Measurements from ENCODE around the gene INKA1. TPM values are rescaled to one million over a fixed set of nuclear protein-coding genes. Genes with fewer than 3 reads are reported as not detected.

Gene INKA1
- total and polyA plus RNA-seq, 3 experiments from 2014 or later = 1.1 to 1.7 (median 1.1) TPM

GRCh38 chr3:49794431-49794830, 8.6 kb upstream of the INKA1 start:
- CTCF ChIA-PET = no interaction called here
- no peak overlapping the region for H3K4me3 ChIP-seq (ENCODE audit: low read length)
- peaks cover 5% of the 10 kb centered on the region for H3K4me1 ChIP-seq (ENCODE audit: insufficient read depth, low read length)
- H3K27me3 ChIP-seq (ENCODE audit: insufficient read depth, low read length, poor library complexity, severe bottlenecking) = no peaks in the 10 kb centered on the region
- Mint-ChIP-seq H3K27ac (peak overlapping the region in 1 of 8 donors; percentile 54), H3K9me3 (no peaks in the 10 kb centered on the region), H3K4me1 (peaks cover 4 to 11% (median 8%) of the 10 kb centered on the region in 3 donors), H3K36me3 (no peaks in the 10 kb centered on the region), H3K4me3 (no peak overlapping the region), H3K27me3 (peaks cover 0 to 4% of the 10 kb centered on the region in 2 donors)
- no peaks in the 10 kb centered on the region for H3K36me3 ChIP-seq (ENCODE audit: insufficient read depth, low read length)
- POLR2A ChIA-PET = interaction anchor here (0.5 kb wide), 1 partner anchor 39 kb away, joined by 3 read pairs; no protein-coding TSS in a partner anchor
- H3K9me3 ChIP-seq (ENCODE audit: low read length) = no peaks in the 10 kb centered on the region
- no peak for DNase-seq
- H3K27ac ChIP-seq (ENCODE audit: low read depth, low read length) = no peak overlapping the region

- Mint-ChIP-seq H3K27ac (peak overlapping the region in 1 of 8 donors; percentile 36), H3K27me3 (peaks cover 0 to 2% of the 10 kb centered on the region in 2 donors), H3K36me3 (no peaks in the 10 kb centered on the region), H3K4me3 (no peak overlapping the region), H3K4me1 (peaks cover 2 to 5% (median 4%) of the 10 kb centered on the region in 3 donors), H3K9me3 (no peaks in the 10 kb centered on the region)
- Histone ChIP-seq H3K27ac (ENCODE audit: low read depth, low read length) (no peak overlapping the region), H3K9me3 (ENCODE audit: low read length) (no peaks in the 10 kb centered on the region), H3K36me3 (ENCODE audit: insufficient read depth, low read length) (no peaks in the 10 kb centered on the region), H3K4me1 (ENCODE audit: insufficient read depth, low read length) (no peaks in the 10 kb centered on the region), H3K27me3 (ENCODE audit: insufficient read depth, low read length, poor library complexity, severe bottlenecking) (no peaks in the 10 kb centered on the region), H3K4me3 (ENCODE audit: low read length) (no peak overlapping the region)
- CTCF ChIA-PET = no interaction called here
- no peak for DNase-seq
- POLR2A ChIA-PET = interaction anchor here (0.5 to 0.6 kb wide), 2 partner anchors 40 to 151 kb away, joined by 3 read pairs; no protein-coding TSS in a partner anchor
Observed at GRCh38 chr3:49794926-49795905, 7.8 kb upstream of the INKA1 start.

GRCh38 chr3:49799105-49799504, 4.0 kb upstream of the INKA1 start:
- POLR2A ChIA-PET = no interaction called here
- peaks cover 0 to 6% of the 10 kb centered on the region in 2 donors for H3K27me3 Mint-ChIP-seq

GRCh38 chr3:49799761-49800160, 3.3 kb upstream of the INKA1 start, which contains the start of gene CDHR4:
Gene CDHR4 (minus strand): TSS chr3:49799873. CDS start chr3:49799812, 61 bp downstream.
- POLR2A ChIA-PET = no interaction called here
- H3K36me3 Mint-ChIP-seq = peaks cover 0 to 3% (median 0%) of the 10 kb centered on the region in 3 donors

More at GRCh38 chr3:49799105-49799504, 4.0 kb upstream of the INKA1 start:
- H3K9me3 ChIP-seq (ENCODE audit: low read length) = no peaks in the 10 kb centered on the region
- DNase-seq = no peak
- no peaks in the 10 kb centered on the region for H3K36me3 ChIP-seq (ENCODE audit: insufficient read depth, low read length)
- Mint-ChIP-seq H3K9me3 (peaks cover 0 to 2% (median 0%) of the 10 kb centered on the region in 5 donors), H3K27ac (no peak overlapping the region), H3K4me1 (peaks cover 8 to 16% (median 8%) of the 10 kb centered on the region in 3 donors), H3K36me3 (peaks cover 0 to 3% (median 0%) of the 10 kb centered on the region in 3 donors), H3K4me3 (peak overlapping the region in 1 of 7 donors; percentile 15)
- no peak overlapping the region for H3K27ac ChIP-seq (ENCODE audit: low read depth, low read length)
- CTCF ChIA-PET = interaction anchor here (12.4 kb wide), 1 partner anchor 40 kb away, joined by 246 read pairs; no protein-coding TSS in a partner anchor
- H3K27me3 ChIP-seq (ENCODE audit: insufficient read depth, low read length, poor library complexity, severe bottlenecking) = no peaks in the 10 kb centered on the region
- H3K4me1 ChIP-seq (ENCODE audit: insufficient read depth, low read length) = peaks cover 11% of the 10 kb centered on the region
- no peak overlapping the region for H3K4me3 ChIP-seq (ENCODE audit: low read length)

GRCh38 chr3:49801160-49801559, 1.9 kb upstream of the INKA1 start:
- Mint-ChIP-seq H3K36me3 (peaks cover 0 to 3% (median 0%) of the 10 kb centered on the region in 3 donors), H3K4me1 (peaks cover 9 to 34% (median 18%) of the 10 kb centered on the region in 3 donors), H3K4me3 (peak overlapping the region in 5 of 7 donors; percentile 1 to 55 (median 30)), H3K27me3 (peaks cover 0 to 6% of the 10 kb centered on the region in 2 donors), H3K27ac (peak overlapping the region in 2 of 8 donors; percentile 43 to 45), H3K9me3 (peaks cover 0 to 2% (median 0%) of the 10 kb centered on the region in 5 donors)
- ChIA-PET CTCF (interaction anchor here (3.2 to 12.4 kb wide), 2 partner anchors 12 to 38 kb away, joined by 35 to 246 read pairs; partner anchors contain the start of gene UBA7), POLR2A (no interaction called here)
- no peak overlapping the region for H3K27ac ChIP-seq (ENCODE audit: low read depth, low read length)
- no peaks in the 10 kb centered on the region for H3K27me3 ChIP-seq (ENCODE audit: insufficient read depth, low read length, poor library complexity, severe bottlenecking)
- H3K4me1 ChIP-seq (ENCODE audit: insufficient read depth, low read length) = peaks cover 18% of the 10 kb centered on the region
- H3K36me3 ChIP-seq (ENCODE audit: insufficient read depth, low read length) = no peaks in the 10 kb centered on the region
- no peak for DNase-seq
- no peak overlapping the region for H3K4me3 ChIP-seq (ENCODE audit: low read length)
- no peaks in the 10 kb centered on the region for H3K9me3 ChIP-seq (ENCODE audit: low read length)

More at GRCh38 chr3:49799761-49800160, 3.3 kb upstream of the INKA1 start, which contains the start of gene CDHR4:
- Mint-ChIP-seq H3K9me3 (peaks cover 0 to 2% (median 0%) of the 10 kb centered on the region in 5 donors), H3K4me1 (peaks cover 9 to 20% (median 9%) of the 10 kb centered on the region in 3 donors), H3K27me3 (peaks cover 0 to 6% of the 10 kb centered on the region in 2 donors), H3K4me3 (peak within 1 kb of the TSS in 1 of 7 donors; percentile 45), H3K27ac (no peak within 1 kb of the TSS)
- H3K4me1 ChIP-seq (ENCODE audit: insufficient read depth, low read length) = peaks cover 12% of the 10 kb centered on the region
- CTCF ChIA-PET = interaction anchor here (12.4 kb wide), 1 partner anchor 39 kb away, joined by 246 read pairs; no protein-coding TSS in a partner anchor
- no peaks in the 10 kb centered on the region for H3K36me3 ChIP-seq (ENCODE audit: insufficient read depth, low read length)
- H3K27me3 ChIP-seq (ENCODE audit: insufficient read depth, low read length, poor library complexity, severe bottlenecking) = no peaks in the 10 kb centered on the region
- DNase-seq = no peak
- H3K9me3 ChIP-seq (ENCODE audit: low read length) = no peaks in the 10 kb centered on the region
- H3K4me3 ChIP-seq (ENCODE audit: low read length) = no peak within 1 kb of the TSS
- H3K27ac ChIP-seq (ENCODE audit: low read depth, low read length) = no peak within 1 kb of the TSS

- Histone ChIP-seq H3K4me3 (ENCODE audit: low read length) (peak overlapping the region; percentile 91), H3K9me3 (ENCODE audit: low read length) (no peaks in the 10 kb centered on the region), H3K27ac (ENCODE audit: low read depth, low read length) (peak overlapping the region; percentile 86), H3K4me1 (ENCODE audit: insufficient read depth, low read length) (peaks cover 41% of the 10 kb centered on the region), H3K27me3 (ENCODE audit: insufficient read depth, low read length, poor library complexity, severe bottlenecking) (no peaks in the 10 kb centered on the region), H3K36me3 (ENCODE audit: insufficient read depth, low read length) (no peaks in the 10 kb centered on the region)
- ChIA-PET CTCF (interaction anchor here (0.8 to 12.4 kb wide), 13 partner anchors 9 to 285 kb away, joined by 3 to 246 read pairs (median 8); partner anchors contain the start of genes IP6K1, RBM5 and UBA7), POLR2A (interaction anchor here (0.6 to 2.6 kb wide), 13 partner anchors 8 to 126 kb away, joined by 3 to 41 read pairs (median 3); partner anchors contain the start of genes AMIGO3, IP6K1, MON1A and UBA7)
- H3K4me1 Mint-ChIP-seq = peaks cover 29 to 58% (median 37%) of the 10 kb centered on the region in 3 donors
- H3K36me3 Mint-ChIP-seq = peaks cover 0 to 14% (median 1%) of the 10 kb centered on the region in 3 donors
- H3K9me3 Mint-ChIP-seq = peaks cover 0 to 2% (median 0%) of the 10 kb centered on the region in 5 donors
- peaks cover 0 to 6% of the 10 kb centered on the region in 2 donors for H3K27me3 Mint-ChIP-seq
- H3K4me3 Mint-ChIP-seq = peak overlapping the region; percentile 83 to 95 (median 91)
- DNase-seq = peak; percentile 44 to 66 (median 51)
- peak overlapping the region in 7 of 8 donors; percentile 29 to 85 (median 61) for H3K27ac Mint-ChIP-seq
Observed at GRCh38 chr3:49803465-49804140, 542 bp downstream of the INKA1 start.

Data from CD8-positive, alpha-beta memory T cell (primary cell).